SU-DHL-6 (cell line): ENCODE measurements around the gene ANKRD40CL.
"Not testable (repeated sequence)": the region's sequence is repeated elsewhere in the genome, so short reads cannot be mapped to it uniquely, and the experiment has no call there.

ENCODE experiments used
- H2AFZ ChIP-seq: fragments of 200-600 bp; sonication (generic); 2 replicates; pipeline ENCODE4 v1.6.1; 2014; ENCODE audit warnings: low read depth, mild to moderate bottlenecking, moderate library complexity, mixed read lengths, antibody characterized with exemption, low read length; ENCODE audit not compliant: severe bottlenecking
- H3F3A ChIP-seq: fragments of 200-600 bp; shearing (Covaris generic); 2 replicates; pipeline ENCODE4 v1.6.0; 2016; ENCODE audit warnings: antibody characterized with exemption, mild to moderate bottlenecking; ENCODE audit not compliant: insufficient read depth
- H3K27ac ChIP-seq: fragments of 200-600 bp; sonication (generic); 2 replicates; pipeline ENCODE4 v1.5.1; 2016; ENCODE audit warnings: low read depth, mild to moderate bottlenecking, low read length, moderate library complexity, mixed read lengths
- H3K27me3 ChIP-seq: fragments of 200-600 bp; sonication (generic), shearing (Covaris generic); 2 replicates; pipeline ENCODE4 v1.6.0; 2014; ENCODE audit warnings: mild to moderate bottlenecking, low read length
- H3K36me3 ChIP-seq: fragments of 200-600 bp; sonication (generic); 2 replicates; pipeline ENCODE4 v1.6.1; 2014; ENCODE audit warnings: mild to moderate bottlenecking, low read length, mixed read lengths
- H3K4me2 ChIP-seq: fragments of 300-600, 200-600 bp; shearing (Covaris generic), sonication (generic); 2 replicates; pipeline ENCODE4 v1.6.0; 2014; ENCODE audit warnings: low read length, low read depth, mild to moderate bottlenecking; ENCODE audit not compliant: poor library complexity, severe bottlenecking
- H3K4me3 ChIP-seq: fragments of 200-600 bp; sonication (generic); 2 replicates; pipeline ENCODE4 v1.5.1; 2014; ENCODE audit warnings: antibody characterized with exemption, low read length, mild to moderate bottlenecking, mixed read lengths; ENCODE audit not compliant: insufficient read depth, poor library complexity, severe bottlenecking
- H3K79me2 ChIP-seq: fragments of 200-600 bp; sonication (generic); 2 replicates; pipeline ENCODE4 v1.6.1; 2014; ENCODE audit warnings: mild to moderate bottlenecking, low read length, moderate library complexity; ENCODE audit not compliant: insufficient read depth
- H3K9ac ChIP-seq: fragments of 200-600 bp; sonication (generic); 2 replicates; pipeline ENCODE4 v1.7.0; 2014; ENCODE audit warnings: mild to moderate bottlenecking, low read length
- H3K9me2 ChIP-seq: fragments of 200-600 bp; sonication (generic); replicated peaks from 2 replicates; pipeline ENCODE4 v1.6.1; 2014; ENCODE audit warnings: low read length; ENCODE audit not compliant: insufficient read depth
- H3K9me3 ChIP-seq: fragments of 200-600 bp; sonication (generic); 2 replicates; pipeline ENCODE4 v1.6.1; 2014; ENCODE audit warnings: low read length, mixed read lengths; ENCODE audit not compliant: insufficient read depth
- H4K20me1 ChIP-seq: fragments of 200-600 bp; sonication (generic); 2 replicates; pipeline ENCODE4 v1.6.1; 2014; ENCODE audit warnings: low read depth, mild to moderate bottlenecking, antibody characterized with exemption, low read length, moderate library complexity, mixed read lengths
- EZH2phosphoT487 ChIP-seq: fragments of 200-600 bp; sonication (generic), shearing (Covaris generic); conservative IDR thresholded peaks from 2 replicates; pipeline ENCODE4 v1.6.1; 2018; ENCODE audit warnings: mild to moderate bottlenecking, antibody characterized with exemption, low read length, moderate library complexity, mixed read lengths
- TF ChIP-seq, protein P1 (sequence below): fragments of 200-600 bp; sonication (generic); IDR thresholded peaks from one replicate; pipeline ENCODE4 v1.5.1; 2017; ENCODE audit warnings: antibody characterized with exemption, mild to moderate bottlenecking, low read length, moderate library complexity; ENCODE audit not compliant: insufficient read depth, poor library complexity, severe bottlenecking

The ANKRD40CL gene

GRCh38 chr17:50725769-50726655 is 41.3 kb downstream of the ANKRD40CL start:
- no peak overlapping the region for H3K27ac ChIP-seq
- H3K4me3 ChIP-seq, result no peak overlapping the region
- H3K9me3 ChIP-seq, result no peaks in the 10 kb centered on the region
- peaks cover 7% of the 10 kb centered on the region; the same call in 1 of the 2 replicates for H3F3A ChIP-seq
- H4K20me1 ChIP-seq, result peaks cover 49% of the 10 kb centered on the region
- H3K9me2 ChIP-seq, result no peaks in the 10 kb centered on the region
- H2AFZ ChIP-seq, result no peak overlapping the region
- H3K4me2 ChIP-seq, result peak overlapping the region; percentile 13
- H3K9ac ChIP-seq, result no peak overlapping the region
- peaks cover 9% of the 10 kb centered on the region; the same call in 1 of the 2 replicates for H3K36me3 ChIP-seq
- peaks cover 100% of the 10 kb centered on the region for H3K79me2 ChIP-seq
- TF ChIP-seq EZH2phosphoT487, result no peak
- TF ChIP-seq, protein P1, sequence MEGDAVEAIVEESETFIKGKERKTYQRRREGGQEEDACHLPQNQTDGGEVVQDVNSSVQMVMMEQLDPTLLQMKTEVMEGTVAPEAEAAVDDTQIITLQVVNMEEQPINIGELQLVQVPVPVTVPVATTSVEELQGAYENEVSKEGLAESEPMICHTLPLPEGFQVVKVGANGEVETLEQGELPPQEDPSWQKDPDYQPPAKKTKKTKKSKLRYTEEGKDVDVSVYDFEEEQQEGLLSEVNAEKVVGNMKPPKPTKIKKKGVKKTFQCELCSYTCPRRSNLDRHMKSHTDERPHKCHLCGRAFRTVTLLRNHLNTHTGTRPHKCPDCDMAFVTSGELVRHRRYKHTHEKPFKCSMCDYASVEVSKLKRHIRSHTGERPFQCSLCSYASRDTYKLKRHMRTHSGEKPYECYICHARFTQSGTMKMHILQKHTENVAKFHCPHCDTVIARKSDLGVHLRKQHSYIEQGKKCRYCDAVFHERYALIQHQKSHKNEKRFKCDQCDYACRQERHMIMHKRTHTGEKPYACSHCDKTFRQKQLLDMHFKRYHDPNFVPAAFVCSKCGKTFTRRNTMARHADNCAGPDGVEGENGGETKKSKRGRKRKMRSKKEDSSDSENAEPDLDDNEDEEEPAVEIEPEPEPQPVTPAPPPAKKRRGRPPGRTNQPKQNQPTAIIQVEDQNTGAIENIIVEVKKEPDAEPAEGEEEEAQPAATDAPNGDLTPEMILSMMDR, result no peak
- no peaks in the 10 kb centered on the region for H3K27me3 ChIP-seq

- H3K9me2 ChIP-seq, H3K9me3 ChIP-seq, H3K27me3 ChIP-seq, H3K4me3 ChIP-seq, H3F3A ChIP-seq, H3K36me3 ChIP-seq, H2AFZ ChIP-seq, H3K9ac ChIP-seq, H3K27ac ChIP-seq: not testable (repeated sequence)
- Histone ChIP-seq H4K20me1 (peaks cover 59% of the 10 kb centered on the region), H3K79me2 (peaks cover 100% of the 10 kb centered on the region), H3K4me2 (peak overlapping the region; percentile 95)
Measured at GRCh38 chr17:50724622-50725021, 42.7 kb downstream of the ANKRD40CL start.

DNA sequence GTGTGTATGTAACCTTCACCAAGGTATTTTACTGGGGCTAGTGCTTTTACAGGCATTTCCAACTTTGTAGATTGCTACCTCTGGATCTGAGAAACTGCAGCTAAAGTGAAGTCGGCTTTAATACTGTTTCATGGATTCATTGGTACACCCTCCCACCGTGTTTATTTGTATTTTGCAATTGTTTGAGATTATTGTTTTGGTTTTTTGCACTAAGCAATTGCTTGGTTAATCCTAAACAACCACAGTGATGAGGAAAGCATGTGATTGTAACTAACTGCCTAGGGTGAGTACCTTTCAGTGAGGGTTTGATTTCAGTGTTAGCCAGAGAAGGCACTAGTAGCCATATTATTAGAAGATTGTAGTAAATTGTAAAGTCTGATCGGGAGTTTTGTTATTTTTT is 44.6 kb downstream of the ANKRD40CL start:
- Histone ChIP-seq H3F3A (0 out of 2 replicates have a peak, but pooled peaks cover 5% of the 10 kb centered on the region), H3K9me3 (no peaks in the 10 kb centered on the region), H3K4me2 (peak overlapping the region; percentile 95), H3K27ac (no peak overlapping the region), H3K36me3 (peaks cover 9% of the 10 kb centered on the region; the same call in 1 of the 2 replicates), H3K9me2 (no peaks in the 10 kb centered on the region), H3K79me2 (peaks cover 84% of the 10 kb centered on the region), H3K9ac (peak overlapping the region; percentile 25), H2AFZ (no peak overlapping the region), H3K4me3 (no peak overlapping the region), H4K20me1 (peaks cover 49% of the 10 kb centered on the region), H3K27me3 (no peaks in the 10 kb centered on the region)
- TF ChIP-seq EZH2phosphoT487, result no peak
- TF ChIP-seq, protein P1, result no peak
